Measurements from ENCODE around the gene NPIPA1.
"Not testable (repeated sequence)": the region's sequence is repeated elsewhere in the genome, so short reads cannot be mapped to it uniquely, and the experiment has no call there.

The NPIPA1 gene

DNA sequence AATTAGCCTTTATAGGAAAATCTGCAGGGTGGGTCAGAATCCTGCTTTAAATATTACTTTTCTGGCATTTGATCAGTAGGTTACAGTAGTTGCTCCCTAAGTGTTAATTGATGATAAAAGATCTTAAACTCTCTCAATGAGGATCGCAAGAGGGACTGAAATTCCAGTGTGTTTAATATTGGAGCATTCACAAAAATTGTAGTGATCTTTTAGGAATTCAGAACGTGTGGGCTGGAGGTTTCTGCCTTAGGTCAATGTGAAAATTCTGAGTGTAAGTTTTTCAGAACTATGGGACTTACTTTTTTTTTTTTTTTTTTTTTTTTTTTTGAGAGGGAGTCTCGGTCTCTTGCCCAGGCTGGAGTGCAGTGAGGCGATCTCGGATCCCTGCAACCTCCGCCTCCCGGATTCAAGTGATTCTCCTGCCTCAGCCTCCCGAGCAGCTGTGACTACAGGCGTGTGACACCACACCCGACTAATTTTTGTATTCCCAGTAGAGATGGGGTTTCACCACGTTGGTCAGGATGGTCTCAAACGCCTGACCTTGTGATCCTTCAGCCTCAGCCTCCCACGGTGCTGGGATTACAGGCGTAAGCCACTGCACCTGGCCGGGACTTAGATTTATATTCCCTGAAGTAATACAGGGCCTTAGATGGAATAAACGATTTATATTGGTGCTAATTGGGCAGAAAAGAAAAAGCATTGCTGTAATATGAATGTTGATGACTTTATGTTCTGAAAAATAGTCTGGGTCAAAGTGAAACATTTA lies 39.9 kb downstream of the NPIPA1 start:
- POLR2A ChIA-PET; CTCF ChIA-PET; DNase-seq (ENCODE audit: extremely low spot score): not testable (repeated sequence)

DNA sequence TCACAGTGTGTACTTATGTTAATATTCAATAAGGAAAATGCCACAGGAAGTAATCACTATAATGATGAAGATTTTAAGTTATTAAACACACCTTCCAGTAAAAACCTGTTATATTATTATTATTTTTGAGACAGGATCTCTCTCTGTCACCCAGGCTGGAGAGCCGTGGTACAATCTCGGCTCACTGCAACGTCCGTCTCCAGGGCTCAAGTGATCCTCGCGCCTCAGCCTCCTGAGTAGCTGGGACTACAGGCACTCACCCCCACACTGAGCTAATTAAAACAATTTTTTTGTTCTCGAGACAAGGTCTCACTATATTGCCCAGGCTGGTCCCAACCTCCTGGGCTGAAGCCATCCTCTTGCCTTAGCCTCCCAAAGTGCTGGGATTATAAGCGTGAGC lies 41.0 kb downstream of the NPIPA1 start:
- CTCF ChIA-PET; DNase-seq (ENCODE audit: extremely low spot score); POLR2A ChIA-PET: not testable (repeated sequence)

DNA sequence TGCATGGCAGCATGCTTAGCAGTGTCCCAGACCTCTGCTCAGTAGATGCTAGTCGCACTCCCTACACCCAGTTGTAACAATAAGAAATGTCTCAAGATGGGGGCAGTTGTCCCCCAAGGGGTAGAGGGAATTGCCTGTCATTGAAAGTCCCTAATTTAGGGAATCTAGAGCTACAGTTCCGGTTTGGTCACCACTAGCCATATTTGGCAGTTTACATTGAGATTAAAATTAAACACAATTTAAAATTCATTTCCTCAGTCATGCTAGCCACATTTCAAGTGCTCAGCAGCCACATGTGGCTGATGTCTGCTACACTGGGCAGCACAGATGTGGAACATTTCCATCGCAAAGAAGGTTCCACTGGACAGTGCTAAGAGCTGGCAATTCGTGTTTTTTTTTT lies 41.7 kb downstream of the NPIPA1 start:
- CTCF ChIA-PET; POLR2A ChIA-PET; DNase-seq (ENCODE audit: extremely low spot score): not testable (repeated sequence)

DNA sequence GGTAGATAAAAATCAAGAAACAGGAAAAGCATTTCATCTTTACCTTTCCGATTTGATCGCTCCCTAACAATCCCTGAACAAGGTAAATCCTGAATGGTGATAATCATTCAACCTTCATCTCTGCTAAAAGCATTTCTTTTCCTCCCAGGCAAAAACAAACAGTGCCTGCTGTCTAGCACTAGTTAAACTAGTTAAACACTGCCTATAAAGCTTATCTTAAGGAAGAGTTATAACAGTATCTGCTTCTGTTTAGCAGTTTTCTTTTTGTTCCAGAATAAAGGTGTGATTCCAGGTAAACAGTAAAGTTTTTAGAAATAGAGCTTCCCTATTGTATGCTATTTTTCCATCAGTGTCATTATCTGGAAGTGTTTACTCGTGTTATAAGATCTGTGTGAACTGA lies 44.0 kb downstream of the NPIPA1 start:
- DNase-seq (ENCODE audit: extremely low spot score); POLR2A ChIA-PET: not testable (repeated sequence)
- CTCF ChIA-PET = interaction anchor here (1.9 kb wide), 1 partner anchor 14 kb away, joined by 5 read pairs; no protein-coding TSS in a partner anchor

- CTCF ChIA-PET; DNase-seq (ENCODE audit: extremely low spot score); POLR2A ChIA-PET: not testable (repeated sequence)
These were observed 45.3 kb downstream of the NPIPA1 start for GRCh38 chr16:14982521-14982920.

- POLR2A ChIA-PET; DNase-seq (ENCODE audit: extremely low spot score); CTCF ChIA-PET: not testable (repeated sequence)
These were observed 50.8 kb downstream of the NPIPA1 start for GRCh38 chr16:14988092-14988491.

DNA sequence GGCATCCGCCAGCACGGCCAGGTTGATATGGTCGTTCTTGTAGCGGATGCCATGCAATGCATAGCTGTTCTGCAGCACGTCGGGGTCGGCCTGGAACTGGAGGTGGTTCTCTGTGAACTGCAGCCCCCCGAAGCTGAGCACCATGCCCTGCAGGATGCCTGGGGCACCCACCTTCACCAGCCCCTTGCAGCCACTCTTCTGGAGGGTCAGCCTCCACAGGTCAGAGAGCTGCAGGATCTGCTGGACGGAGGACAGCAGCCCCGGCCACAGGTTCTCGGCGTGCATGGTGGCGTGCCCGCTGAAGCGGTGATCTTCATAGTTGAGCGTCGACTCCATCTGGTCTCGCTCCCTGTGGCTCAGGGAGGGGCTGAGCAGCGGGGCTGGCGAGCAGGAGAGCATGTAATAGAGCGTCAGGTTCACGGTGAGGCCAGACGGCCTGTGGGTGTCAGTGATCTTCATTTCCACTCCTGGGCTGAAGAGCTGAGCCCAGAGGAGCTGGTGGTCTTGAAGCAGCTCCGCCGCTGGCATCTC lies 51.5 kb downstream of the NPIPA1 start:
- CTCF ChIA-PET, POLR2A ChIA-PET: not testable (repeated sequence)
- peak; percentile 26 for DNase-seq (ENCODE audit: extremely low spot score)

- CTCF ChIA-PET, POLR2A ChIA-PET: not testable (repeated sequence)
- DNase-seq (ENCODE audit: extremely low spot score) = peak; percentile 10
These were observed 52.3 kb downstream of the NPIPA1 start for GRCh38 chr16:14989291-14990281.

GRCh38 chr16:14993277-14994151 lies 56.3 kb downstream of the NPIPA1 start:
- DNase-seq (ENCODE audit: extremely low spot score); POLR2A ChIA-PET; CTCF ChIA-PET: not testable (repeated sequence)

GRCh38 chr16:14996702-14997101 lies 59.5 kb downstream of the NPIPA1 start:
- POLR2A ChIA-PET; DNase-seq (ENCODE audit: extremely low spot score); CTCF ChIA-PET: not testable (repeated sequence)

DNA sequence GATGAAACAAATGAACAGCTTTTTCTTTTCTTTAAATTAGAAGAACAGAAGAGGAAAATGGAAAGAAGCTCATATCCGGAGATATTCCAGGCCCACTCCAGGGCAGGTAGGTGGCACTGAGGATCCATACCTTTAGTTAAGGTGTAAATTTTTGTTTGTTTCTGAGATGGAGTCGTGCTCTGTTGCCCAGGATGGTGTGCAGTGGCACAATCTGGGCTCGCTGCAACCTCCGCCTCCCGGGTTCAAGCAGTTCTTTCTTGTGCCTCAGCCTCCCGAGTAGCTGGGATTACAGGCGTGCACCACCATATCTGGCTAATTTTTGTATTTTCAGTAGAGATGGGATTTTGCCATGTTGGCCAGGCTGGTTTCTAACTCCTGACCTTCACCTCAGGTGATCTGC lies 61.1 kb downstream of the NPIPA1 start:
- CTCF ChIA-PET; DNase-seq (ENCODE audit: extremely low spot score); POLR2A ChIA-PET: not testable (repeated sequence)

- DNase-seq (ENCODE audit: extremely low spot score); CTCF ChIA-PET; POLR2A ChIA-PET: not testable (repeated sequence)
These were observed 62.6 kb downstream of the NPIPA1 start for GRCh38 chr16:14999845-15000244.
